Right lobe of liver (tissue), 4 donors: ENCODE results near the gene PRIM2.

ENCODE experiments used
- POLR2A ChIP-seq: fragments of 450-650 bp; IDR thresholded peaks from one replicate; pipeline ENCODE4 v1.6.1; 2017; ENCODE audit warnings: antibody characterized with exemption, mild to moderate bottlenecking
- TF ChIP-seq, protein P1 (sequence below), 4 donors: fragments of 200-600 bp in 3 of 4; fragments of 450-650 bp in 1 of 4; IDR thresholded peaks; one replicate each; pipeline versions ENCODE4 v1.5.1 to v1.8.0; 2016 to 2022; ENCODE audit warnings: antibody characterized with exemption in 4 of 4, mild to moderate bottlenecking in 2 of 4
- donor health status: DM: no; HTN: no; CAD: no.
- donor health status: DM: no; HTN: no; CAD: no.
- donor health status: DM: no; HTN: yes; CAD: no.

DNA sequence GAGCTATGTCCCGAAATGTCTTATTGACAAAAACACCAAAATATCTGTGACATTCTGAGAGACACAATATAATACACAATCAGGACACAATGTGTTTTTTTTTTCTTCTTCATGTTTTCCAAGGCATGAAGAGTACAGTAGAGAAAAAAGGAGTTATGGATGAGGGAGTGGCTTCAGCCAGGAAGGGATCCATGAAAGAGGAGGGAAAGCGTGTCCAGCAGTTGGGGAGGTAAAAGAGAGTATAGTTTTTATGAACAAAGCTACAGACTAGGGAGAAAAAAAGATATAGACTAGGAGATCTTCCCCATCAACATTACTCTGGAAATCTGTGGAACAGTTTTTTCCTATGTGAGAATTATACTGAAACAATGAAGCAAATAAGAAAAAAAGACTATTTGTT lies 38.9 kb upstream of the PRIM2 start:
- TF ChIP-seq, protein P1, sequence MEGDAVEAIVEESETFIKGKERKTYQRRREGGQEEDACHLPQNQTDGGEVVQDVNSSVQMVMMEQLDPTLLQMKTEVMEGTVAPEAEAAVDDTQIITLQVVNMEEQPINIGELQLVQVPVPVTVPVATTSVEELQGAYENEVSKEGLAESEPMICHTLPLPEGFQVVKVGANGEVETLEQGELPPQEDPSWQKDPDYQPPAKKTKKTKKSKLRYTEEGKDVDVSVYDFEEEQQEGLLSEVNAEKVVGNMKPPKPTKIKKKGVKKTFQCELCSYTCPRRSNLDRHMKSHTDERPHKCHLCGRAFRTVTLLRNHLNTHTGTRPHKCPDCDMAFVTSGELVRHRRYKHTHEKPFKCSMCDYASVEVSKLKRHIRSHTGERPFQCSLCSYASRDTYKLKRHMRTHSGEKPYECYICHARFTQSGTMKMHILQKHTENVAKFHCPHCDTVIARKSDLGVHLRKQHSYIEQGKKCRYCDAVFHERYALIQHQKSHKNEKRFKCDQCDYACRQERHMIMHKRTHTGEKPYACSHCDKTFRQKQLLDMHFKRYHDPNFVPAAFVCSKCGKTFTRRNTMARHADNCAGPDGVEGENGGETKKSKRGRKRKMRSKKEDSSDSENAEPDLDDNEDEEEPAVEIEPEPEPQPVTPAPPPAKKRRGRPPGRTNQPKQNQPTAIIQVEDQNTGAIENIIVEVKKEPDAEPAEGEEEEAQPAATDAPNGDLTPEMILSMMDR (IDR thresholded peaks at IDR 0.05): no peak
- TF ChIP-seq POLR2A: no peak
